Measurements from ENCODE around the gene LRRC37A2. TPM values are rescaled to one million over a fixed set of nuclear protein-coding genes. Genes with fewer than 3 reads are reported as not detected.
"Not testable (repeated sequence)": the region's sequence is repeated elsewhere in the genome, so short reads cannot be mapped to it uniquely, and the experiment has no call there.

Gene LRRC37A2
- total and polyA plus RNA-seq, 2 donors (not counting 1 experiment from before 2014, with no cell fraction given) = 3.5 to 5.0 TPM

DNA sequence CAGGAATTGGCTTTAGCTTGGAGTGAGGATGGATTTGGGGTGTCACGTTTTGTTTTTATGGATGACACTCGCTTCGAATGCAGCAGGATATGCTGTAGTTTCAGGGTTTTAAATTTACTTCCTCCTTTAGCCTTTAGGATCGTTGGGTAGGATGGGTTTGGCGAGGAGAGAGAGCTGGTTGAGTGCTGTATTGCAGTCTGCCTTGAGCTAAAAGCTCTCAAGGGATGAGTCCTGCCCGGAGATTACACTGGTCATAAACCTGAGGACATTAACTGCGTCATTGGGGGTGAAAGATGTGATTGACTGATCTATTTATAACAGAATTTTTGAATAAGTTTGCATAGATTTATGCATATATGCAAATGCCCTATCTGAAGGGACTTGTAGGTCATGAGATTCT, 79.1 kb downstream of the LRRC37A2 start:
- H3K27me3 ChIP-seq (ENCODE audit: control insufficient read depth, insufficient read depth, low read length); H3K9ac ChIP-seq (ENCODE audit: insufficient read depth, low read length); H3K4me2 ChIP-seq (ENCODE audit: extremely low read depth, insufficient read depth, low read length); DNase-seq (ENCODE audit: low read depth in 2 of 2); H3K27ac ChIP-seq (ENCODE audit: insufficient read depth, low read length); H3K4me3 ChIP-seq (replicated peaks in 1 of 4; ENCODE audit: control extremely low read depth in 1 of 4, insufficient read depth in 1 of 4, low read depth in 3 of 4, low read length in 4 of 4); H3K36me3 ChIP-seq (ENCODE audit: control insufficient read depth, insufficient read depth, low read length); H4K20me1 ChIP-seq (ENCODE audit: control insufficient read depth, extremely low read depth, insufficient read depth, low read length); H3K9me3 ChIP-seq (ENCODE audit: control insufficient read depth, insufficient read depth, low read depth, low read length); H3K4me1 ChIP-seq (ENCODE audit: control insufficient read depth, extremely low read depth, insufficient read depth, low read length); H3K79me2 ChIP-seq (ENCODE audit: control insufficient read depth, insufficient read depth, low read length); H2AFZ ChIP-seq (ENCODE audit: low read length): not testable (repeated sequence)

DNA sequence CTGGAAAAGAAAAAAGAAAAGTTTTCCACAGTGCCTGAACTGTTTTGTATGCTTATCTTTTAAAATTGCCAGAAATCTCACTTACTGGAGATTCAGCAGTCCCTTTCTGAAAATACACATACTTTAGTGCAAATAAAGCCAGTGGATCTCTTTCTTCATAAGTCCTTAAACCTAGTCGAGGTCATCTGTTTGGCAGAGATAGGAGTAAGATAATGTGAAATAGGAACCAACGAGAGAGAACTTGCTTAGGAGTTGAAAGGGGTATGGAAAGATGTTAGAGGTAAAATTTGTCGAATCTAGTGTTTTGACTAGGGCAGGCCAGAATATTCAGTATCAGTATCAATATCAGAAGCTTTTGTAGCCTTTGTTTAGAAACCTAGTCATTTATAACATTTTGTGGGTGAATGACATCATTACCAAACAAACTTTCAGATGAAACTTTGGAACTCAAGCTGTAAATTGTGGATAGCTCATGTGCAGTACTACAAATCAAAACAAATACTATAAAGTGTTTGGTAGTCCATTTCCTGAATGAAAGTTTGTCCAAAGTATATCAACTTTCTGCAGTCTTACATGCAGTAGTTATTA, 86.2 kb downstream of the LRRC37A2 start:
- not testable (repeated sequence) for H3K9me3 ChIP-seq (ENCODE audit: control insufficient read depth, insufficient read depth, low read depth, low read length); H4K20me1 ChIP-seq (ENCODE audit: control insufficient read depth, extremely low read depth, insufficient read depth, low read length); H3K36me3 ChIP-seq (ENCODE audit: control insufficient read depth, insufficient read depth, low read length); H3K79me2 ChIP-seq (ENCODE audit: control insufficient read depth, insufficient read depth, low read length); H3K27me3 ChIP-seq (ENCODE audit: control insufficient read depth, insufficient read depth, low read length); H3K9ac ChIP-seq (ENCODE audit: insufficient read depth, low read length); H3K27ac ChIP-seq (ENCODE audit: insufficient read depth, low read length); DNase-seq (ENCODE audit: low read depth in 2 of 2); H3K4me1 ChIP-seq (ENCODE audit: control insufficient read depth, extremely low read depth, insufficient read depth, low read length); H2AFZ ChIP-seq (ENCODE audit: low read length); H3K4me3 ChIP-seq (replicated peaks in 1 of 4; ENCODE audit: control extremely low read depth in 1 of 4, insufficient read depth in 1 of 4, low read depth in 3 of 4, low read length in 4 of 4); H3K4me2 ChIP-seq (ENCODE audit: extremely low read depth, insufficient read depth, low read length)

DNA sequence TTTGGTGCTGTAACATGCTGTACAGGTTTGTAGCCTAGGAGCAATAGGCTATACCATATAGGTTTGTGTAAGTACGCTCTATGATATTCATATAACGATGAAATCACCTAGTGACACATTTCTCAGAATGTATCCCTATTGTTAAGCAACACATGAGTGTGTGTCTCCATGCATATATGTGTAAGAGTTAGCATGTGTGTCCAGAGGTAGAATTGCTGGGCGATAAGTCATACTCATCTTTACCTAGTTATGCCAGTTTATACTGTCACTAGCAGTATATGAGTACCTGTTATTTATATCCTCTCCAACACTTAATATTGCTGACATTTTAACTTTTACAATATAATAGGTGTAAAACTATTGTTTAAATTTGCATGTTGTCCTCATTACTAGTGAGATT, 88.5 kb downstream of the LRRC37A2 start:
- not testable (repeated sequence) for H3K9ac ChIP-seq (ENCODE audit: insufficient read depth, low read length); DNase-seq (ENCODE audit: low read depth in 2 of 2); H3K4me3 ChIP-seq (replicated peaks in 1 of 4; ENCODE audit: control extremely low read depth in 1 of 4, insufficient read depth in 1 of 4, low read depth in 3 of 4, low read length in 4 of 4); H3K27ac ChIP-seq (ENCODE audit: insufficient read depth, low read length); H3K9me3 ChIP-seq (ENCODE audit: control insufficient read depth, insufficient read depth, low read depth, low read length); H3K36me3 ChIP-seq (ENCODE audit: control insufficient read depth, insufficient read depth, low read length); H3K79me2 ChIP-seq (ENCODE audit: control insufficient read depth, insufficient read depth, low read length); H3K4me1 ChIP-seq (ENCODE audit: control insufficient read depth, extremely low read depth, insufficient read depth, low read length); H4K20me1 ChIP-seq (ENCODE audit: control insufficient read depth, extremely low read depth, insufficient read depth, low read length); H3K4me2 ChIP-seq (ENCODE audit: extremely low read depth, insufficient read depth, low read length); H3K27me3 ChIP-seq (ENCODE audit: control insufficient read depth, insufficient read depth, low read length); H2AFZ ChIP-seq (ENCODE audit: low read length)

DNA sequence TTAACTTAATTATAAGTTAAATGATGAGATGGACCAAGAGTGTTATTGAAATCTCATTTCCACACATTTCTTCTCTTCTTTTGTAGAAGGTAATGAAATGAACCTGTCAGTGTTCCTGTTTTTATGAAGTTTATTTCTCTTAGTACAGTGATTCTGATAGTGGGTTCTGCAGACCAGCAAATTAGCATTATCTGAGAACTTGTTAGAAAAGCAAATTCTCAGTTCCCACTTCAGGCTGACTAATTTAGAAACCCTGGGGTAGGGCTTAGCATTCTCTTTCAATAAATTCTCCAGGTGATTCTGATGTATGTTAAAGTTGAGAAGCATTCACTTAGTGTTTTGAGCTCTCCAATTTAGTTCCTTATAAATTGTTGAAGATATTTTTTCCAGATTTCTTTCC, 90.9 kb downstream of the LRRC37A2 start:
- not testable (repeated sequence) for H3K4me3 ChIP-seq (replicated peaks in 1 of 4; ENCODE audit: control extremely low read depth in 1 of 4, insufficient read depth in 1 of 4, low read depth in 3 of 4, low read length in 4 of 4); H2AFZ ChIP-seq (ENCODE audit: low read length); H3K4me1 ChIP-seq (ENCODE audit: control insufficient read depth, extremely low read depth, insufficient read depth, low read length); H3K27me3 ChIP-seq (ENCODE audit: control insufficient read depth, insufficient read depth, low read length); H3K79me2 ChIP-seq (ENCODE audit: control insufficient read depth, insufficient read depth, low read length); H4K20me1 ChIP-seq (ENCODE audit: control insufficient read depth, extremely low read depth, insufficient read depth, low read length); DNase-seq (ENCODE audit: low read depth in 2 of 2); H3K9ac ChIP-seq (ENCODE audit: insufficient read depth, low read length); H3K27ac ChIP-seq (ENCODE audit: insufficient read depth, low read length); H3K9me3 ChIP-seq (ENCODE audit: control insufficient read depth, insufficient read depth, low read depth, low read length); H3K36me3 ChIP-seq (ENCODE audit: control insufficient read depth, insufficient read depth, low read length); H3K4me2 ChIP-seq (ENCODE audit: extremely low read depth, insufficient read depth, low read length)

Other genes starting within 250 kb of the LRRC37A2 start
- 1.0 and 2.5 TPM in 2 replicates for gene LRRC37A, start 217.3 kb upstream of the LRRC37A2 start, total RNA-seq
- 0.45 and 0.84 TPM in 2 replicates for gene LRRC37A, start 217.3 kb upstream of the LRRC37A2 start, polyA plus RNA-seq
- 1.8 and 6.1 TPM in 2 replicates for gene ARL17B, start 150.7 kb upstream of the LRRC37A2 start, total RNA-seq
- gene ARL17B, start 150.7 kb upstream of the LRRC37A2 start, polyA plus RNA-seq = 5.1 and 6.9 TPM in 2 replicates
- 1.5 and 6.6 TPM in 2 replicates for gene ARL17A, start 67.2 kb downstream of the LRRC37A2 start, total RNA-seq
- 3.3 and 4.4 TPM in 2 replicates for gene ARL17A, start 67.2 kb downstream of the LRRC37A2 start, polyA plus RNA-seq
- 39.3 and 66.7 TPM in 2 replicates for gene NSF, start 78.2 kb downstream of the LRRC37A2 start, total RNA-seq
- gene NSF, start 78.2 kb downstream of the LRRC37A2 start, polyA plus RNA-seq = 65.5 and 72.9 TPM in 2 replicates